22Rv1 (cell line): Measurements from ENCODE around the gene SETX.

Experiments used
- CTCF ChIP-seq: fragments of 450-650 bp; IDR thresholded peaks from 2 replicates; pipeline ENCODE4 v1.5.1; 2017; ENCODE audit warnings: mild to moderate bottlenecking
- ZFX ChIP-seq: fragments of 450-650 bp; IDR thresholded peaks from 2 replicates; pipeline ENCODE4 v1.6.1; 2017; ENCODE audit warnings: antibody characterized with exemption, borderline replicate concordance

- TF ChIP-seq ZFX, result no peak
- TF ChIP-seq CTCF, result no peak
Measured at GRCh38 chr9:132372177-132373095, 17.6 kb upstream of the SETX start.
